ENCODE results near the gene COMP.
A peak's percentile ranks its signal among the peaks of the same experiment; 100 is the strongest.

The COMP gene

GRCh38 chr19:18768046-18768771, 22.9 kb downstream of the COMP start:
- Histone ChIP-seq H3K79me2 (no peaks in the 10 kb centered on the region), H3K27ac (no peak overlapping the region), H3K36me3 (ENCODE audit: control insufficient read depth, insufficient read depth, low read length) (no peaks in the 10 kb centered on the region), H3K27me3 (ENCODE audit: control insufficient read depth, insufficient read depth, low read length) (no peaks in the 10 kb centered on the region), H2AFZ (no peak overlapping the region), H3K4me1 (peaks cover 31% of the 10 kb centered on the region), H3K4me3 (ENCODE audit: low read depth, low read length) (no peak overlapping the region), H3K9me3 (ENCODE audit: control insufficient read depth, low read length) (no peaks in the 10 kb centered on the region), H3K4me2 (ENCODE audit: low read length) (no peak overlapping the region), H3K9ac (no peak overlapping the region)
- no peak for TF ChIP-seq CTCF (IDR thresholded peaks at IDR 0.05)

GRCh38 chr19:18765224-18765623, 25.9 kb downstream of the COMP start:
- Histone ChIP-seq H3K79me2 (no peaks in the 10 kb centered on the region), H3K36me3 (ENCODE audit: control insufficient read depth, insufficient read depth, low read length) (no peaks in the 10 kb centered on the region), H3K9ac (no peak overlapping the region), H3K4me1 (peaks cover 43% of the 10 kb centered on the region), H3K4me3 (ENCODE audit: low read depth, low read length) (no peak overlapping the region), H3K27ac (peak overlapping the region; percentile 97), H3K9me3 (ENCODE audit: control insufficient read depth, low read length) (no peaks in the 10 kb centered on the region), H3K27me3 (ENCODE audit: control insufficient read depth, insufficient read depth, low read length) (no peaks in the 10 kb centered on the region), H3K4me2 (ENCODE audit: low read length) (peak overlapping the region; percentile 20), H2AFZ (no peak overlapping the region)
- TF ChIP-seq CTCF (IDR thresholded peaks at IDR 0.05): no peak

GRCh38 chr19:18764591-18765051, 26.5 kb downstream of the COMP start:
- Histone ChIP-seq H3K4me1 (peaks cover 43% of the 10 kb centered on the region), H3K27ac (peak overlapping the region; percentile 97)

GRCh38 chr19:18763674-18764590, 27.2 kb downstream of the COMP start:
- Histone ChIP-seq H3K4me3 (ENCODE audit: low read depth, low read length) (peak overlapping the region; percentile 27), H3K79me2 (no peaks in the 10 kb centered on the region), H3K27me3 (ENCODE audit: control insufficient read depth, insufficient read depth, low read length) (no peaks in the 10 kb centered on the region), H3K4me1 (peaks cover 43% of the 10 kb centered on the region), H2AFZ (peak overlapping the region; percentile 73), H3K9ac (no peak overlapping the region), H3K27ac (peak overlapping the region; percentile 97), H3K36me3 (ENCODE audit: control insufficient read depth, insufficient read depth, low read length) (no peaks in the 10 kb centered on the region), H3K9me3 (ENCODE audit: control insufficient read depth, low read length) (no peaks in the 10 kb centered on the region), H3K4me2 (ENCODE audit: low read length) (peak overlapping the region; percentile 54)
- TF ChIP-seq CTCF (IDR thresholded peaks at IDR 0.05): peak; percentile 7

More at GRCh38 chr19:18764591-18765051, 26.5 kb downstream of the COMP start:
- Histone ChIP-seq H3K79me2 (no peaks in the 10 kb centered on the region), H2AFZ (peak overlapping the region; percentile 73), H3K9me3 (ENCODE audit: control insufficient read depth, low read length) (no peaks in the 10 kb centered on the region), H3K27me3 (ENCODE audit: control insufficient read depth, insufficient read depth, low read length) (no peaks in the 10 kb centered on the region), H3K9ac (no peak overlapping the region), H3K36me3 (ENCODE audit: control insufficient read depth, insufficient read depth, low read length) (no peaks in the 10 kb centered on the region), H3K4me3 (ENCODE audit: low read depth, low read length) (peak overlapping the region; percentile 27), H3K4me2 (ENCODE audit: low read length) (peak overlapping the region; percentile 54)
- no peak for TF ChIP-seq CTCF (IDR thresholded peaks at IDR 0.05)

All from parathyroid adenoma (tissue), 2 donors.